Measurements from ENCODE around the gene NCAPD2.
A peak's percentile ranks its signal among the peaks of the same experiment; 100 is the strongest.

NCAPD2 gene

DNA sequence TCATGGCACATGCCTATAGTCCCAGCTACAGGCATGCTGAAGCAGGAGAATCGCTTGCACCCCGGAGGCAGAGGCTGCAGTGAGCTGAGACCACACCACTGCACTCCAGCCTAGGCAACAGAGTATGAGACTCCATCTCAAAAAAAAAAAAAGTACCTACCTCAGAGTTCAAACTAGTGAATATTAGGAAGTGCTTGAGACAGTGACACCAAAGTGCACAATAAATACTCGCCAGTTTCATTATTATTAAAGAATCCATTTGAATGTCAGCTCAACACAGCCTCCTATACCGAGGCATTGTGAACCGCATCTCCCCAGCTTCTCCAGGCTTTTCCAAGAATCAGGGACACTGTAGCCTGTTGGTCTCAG lies 45.4 kb downstream of the NCAPD2 start:
- CTCF ChIA-PET: interaction anchor here (0.6 to 11.4 kb wide), 23 partner anchors 8 to 344 kb away, joined by 3 to 280 read pairs (median 6); partner anchors contain the start of genes CD27, IFFO1, NOP2 and TAPBPL
- no peak for TF ChIP-seq CTCF (IDR thresholded peaks at IDR 0.05; ENCODE audit: control extremely low read depth, extremely low read depth, low read depth, missing control alignments)
- POLR2A ChIA-PET: interaction anchor here (0.5 to 3.4 kb wide), 4 partner anchors 69 to 341 kb away, joined by 3 to 26 read pairs (median 4); partner anchors contain the start of gene VAMP1
- peak; percentile 32 for DNase-seq (ENCODE audit: extremely low spot score)

DNA sequence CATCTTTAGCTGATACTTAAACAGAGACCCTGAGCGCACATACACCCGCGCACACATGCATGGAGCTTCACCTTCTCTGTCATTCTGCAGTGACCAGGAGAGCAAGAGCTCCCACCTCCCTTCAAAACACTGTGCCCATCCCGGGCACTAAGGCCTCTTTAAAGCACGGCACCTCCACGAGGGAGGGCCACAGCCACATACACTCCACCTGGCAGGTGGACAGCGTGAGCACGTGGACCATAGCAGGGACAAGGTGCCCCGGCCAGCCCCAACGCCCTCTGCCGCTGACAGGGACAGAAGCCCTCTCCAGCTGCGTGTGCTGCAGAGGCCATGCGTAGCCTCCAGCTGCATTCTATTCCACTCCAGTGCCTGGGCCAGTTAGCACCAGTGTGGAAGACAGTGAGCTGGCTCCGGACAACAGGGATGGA lies 45.8 kb downstream of the NCAPD2 start:
- ChIA-PET CTCF (interaction anchor here (0.6 to 11.4 kb wide), 17 partner anchors 7 to 344 kb away, joined by 3 to 280 read pairs (median 7); partner anchors contain the start of genes IFFO1 and NOP2), POLR2A (interaction anchor here (0.7 to 3.4 kb wide), 3 partner anchors 21 to 114 kb away, joined by 3 to 26 read pairs (median 5); partner anchors contain the start of gene VAMP1)
- no peak for DNase-seq (ENCODE audit: extremely low spot score)
- TF ChIP-seq CTCF (IDR thresholded peaks at IDR 0.05; ENCODE audit: control extremely low read depth, extremely low read depth, low read depth, missing control alignments): no peak

DNA sequence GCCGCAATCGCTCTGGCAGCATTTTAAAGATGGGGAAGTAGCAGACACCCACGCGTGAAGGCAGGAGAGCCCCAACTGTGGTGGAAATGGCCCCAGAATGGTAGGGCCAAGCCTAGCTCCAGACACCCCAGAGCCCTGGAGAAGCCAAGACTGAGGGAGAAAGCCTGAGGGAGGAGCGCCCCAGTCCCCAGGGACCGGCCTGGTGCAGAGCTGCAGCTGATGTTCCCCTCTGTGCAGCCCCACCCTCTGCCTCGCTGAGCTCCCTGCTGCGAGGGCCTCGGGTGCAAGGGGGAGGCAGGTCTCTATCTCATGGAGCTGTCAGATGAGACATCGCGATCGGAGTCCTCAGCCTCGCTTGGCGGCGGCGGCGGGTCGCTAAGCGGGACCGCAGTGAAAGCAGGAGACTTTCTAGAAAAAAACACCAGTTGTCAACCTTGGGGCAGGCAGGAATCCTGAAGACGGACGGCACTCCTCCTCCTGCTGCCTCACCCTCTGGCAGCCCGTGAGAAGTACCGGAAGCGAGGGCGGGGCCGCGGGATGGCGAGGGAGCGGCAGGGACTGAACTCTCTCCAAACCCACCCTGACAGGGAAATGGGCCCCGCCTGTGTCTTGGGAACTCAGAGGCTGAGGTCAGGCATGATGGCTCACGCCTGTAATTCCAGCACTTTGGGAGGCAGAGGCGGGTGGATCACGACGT lies 46.4 kb downstream of the NCAPD2 start:
- POLR2A ChIA-PET: interaction anchor here (0.7 to 3.4 kb wide), 2 partner anchors 21 to 70 kb away, joined by 3 to 26 read pairs; partner anchors contain the start of gene VAMP1
- no peak for TF ChIP-seq CTCF (IDR thresholded peaks at IDR 0.05; ENCODE audit: control extremely low read depth, extremely low read depth, low read depth, missing control alignments)
- CTCF ChIA-PET: interaction anchor here (0.9 to 11.4 kb wide), 10 partner anchors 12 to 345 kb away, joined by 3 to 280 read pairs (median 6); partner anchors contain the start of genes IFFO1 and NOP2
- peak; percentile 66 for DNase-seq (ENCODE audit: extremely low spot score)

GRCh38 chr12:6541371-6542165 lies 47.7 kb downstream of the NCAPD2 start:
- TF ChIP-seq CTCF (IDR thresholded peaks at IDR 0.05; ENCODE audit: control extremely low read depth, extremely low read depth, low read depth, missing control alignments): no peak
- ChIA-PET POLR2A (no interaction called here), CTCF (interaction anchor here (1.0 to 11.4 kb wide), 3 partner anchors 17 to 117 kb away, joined by 3 to 280 read pairs (median 112); partner anchors contain the start of genes IFFO1 and NOP2)
- no peak for DNase-seq (ENCODE audit: extremely low spot score)

DNA sequence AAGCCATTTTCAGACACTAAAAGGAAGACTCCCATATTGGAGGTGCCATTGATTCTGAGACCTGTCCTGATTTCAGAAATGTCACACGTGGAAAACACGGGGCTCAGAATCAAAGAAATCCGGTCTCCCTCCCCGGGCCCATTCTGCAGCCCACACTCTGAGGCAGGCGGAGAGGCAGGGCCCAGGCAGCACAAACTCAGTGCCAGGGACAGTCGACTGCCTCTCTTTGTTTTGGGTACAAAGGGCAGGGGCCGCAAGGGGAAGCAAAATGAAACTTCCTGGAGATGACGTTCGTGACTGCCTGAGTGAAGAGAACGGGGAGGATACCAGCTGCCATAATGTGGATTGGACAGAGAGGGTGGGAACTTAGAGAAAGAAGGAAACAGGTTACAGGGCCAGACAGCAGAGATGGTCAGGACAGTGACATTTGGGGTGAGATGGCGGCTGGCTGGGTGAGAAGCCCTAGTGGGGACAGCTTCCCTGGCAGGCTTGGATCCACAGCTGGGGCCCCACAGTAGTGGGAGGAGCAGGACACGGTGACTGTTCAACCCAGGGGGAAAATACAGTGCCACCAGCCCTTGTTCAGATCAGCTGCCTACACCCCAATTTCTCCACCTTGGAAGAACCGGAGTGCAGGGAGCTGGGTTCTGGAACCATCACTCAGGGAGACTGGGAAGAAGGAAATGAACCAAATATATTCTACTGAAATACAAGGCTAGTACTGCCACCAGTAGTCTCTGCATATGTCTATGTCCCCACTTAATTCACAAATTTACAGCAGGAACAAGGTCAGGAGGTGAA lies 48.5 kb downstream of the NCAPD2 start:
- no peak for TF ChIP-seq CTCF (IDR thresholded peaks at IDR 0.05; ENCODE audit: control extremely low read depth, extremely low read depth, low read depth, missing control alignments)
- ChIA-PET CTCF (interaction anchor here (1.1 to 11.4 kb wide), 3 partner anchors 17 to 118 kb away, joined by 3 to 280 read pairs (median 112); partner anchors contain the start of genes IFFO1 and NOP2), POLR2A (no interaction called here)
- DNase-seq (ENCODE audit: extremely low spot score): no peak

All from GM10248 (cell line).